MM.1S (cell line): ENCODE measurements around the gene ETV2.

Experiments
- CTCF ChIP-seq: fragments of 300-600 bp; sonication (generic); IDR thresholded peaks from 2 replicates; pipeline ENCODE4 v1.5.1; 2016; ENCODE audit warnings: antibody characterized with exemption, low read length, mixed read lengths
- EZH2 ChIP-seq: fragments of 300-600 bp; sonication (generic); optimal IDR thresholded peaks from 2 replicates; pipeline ENCODE3; 2017; ENCODE audit warnings: low read depth, mild to moderate bottlenecking, antibody characterized with exemption, low read length, mixed read lengths

GRCh38 chr19:35637165-35637564, 4.4 kb upstream of the ETV2 start:
- no peak for TF ChIP-seq CTCF
- no peak for TF ChIP-seq EZH2
